C1 segment of cervical spinal cord (tissue), 14 donors: ENCODE results near the gene B3GNT2.
"Not testable (repeated sequence)": the region's sequence is repeated elsewhere in the genome, so short reads cannot be mapped to it uniquely, and the experiment has no call there.

Experiments
- DNase-seq, 14 donors: peaks; one replicate each; lab custom pipeline; 2025; lab: John Stamatoyannopoulos, UW

B3GNT2 gene

DNA sequence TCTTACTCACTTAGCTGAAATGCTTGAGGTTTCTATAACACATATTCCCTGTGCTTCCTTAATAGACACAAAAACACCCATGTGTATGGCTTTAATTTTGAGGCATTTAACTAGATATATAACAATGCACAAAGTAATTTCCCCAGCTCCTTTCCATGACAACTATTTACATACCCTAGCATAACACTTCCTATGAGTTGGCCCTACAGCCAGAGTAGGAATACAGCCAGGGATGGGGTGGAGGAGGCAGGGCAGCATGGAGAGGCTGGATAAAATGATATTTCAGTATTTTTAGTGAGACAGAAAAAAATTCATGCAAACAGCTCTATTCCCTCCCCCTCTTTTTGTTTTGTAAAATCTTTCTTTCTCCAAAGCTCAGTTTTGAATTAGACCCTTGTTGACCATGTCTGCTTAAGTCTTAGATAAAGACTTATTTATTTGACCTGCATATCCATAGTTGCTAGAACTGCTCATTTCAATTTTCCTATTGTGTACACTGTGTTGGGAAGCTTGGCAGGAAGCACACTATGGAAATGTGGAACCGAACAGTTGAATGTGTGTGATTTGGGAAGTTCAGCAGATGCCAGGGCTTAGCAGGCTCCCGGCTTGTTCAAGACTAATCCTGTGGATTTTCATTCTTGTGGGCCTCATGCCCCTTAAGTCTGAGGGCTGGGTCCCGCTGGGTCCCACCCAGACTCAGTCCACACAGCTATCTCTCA lies 11.2 kb upstream of the B3GNT2 start:
- DNase-seq = no peak

DNA sequence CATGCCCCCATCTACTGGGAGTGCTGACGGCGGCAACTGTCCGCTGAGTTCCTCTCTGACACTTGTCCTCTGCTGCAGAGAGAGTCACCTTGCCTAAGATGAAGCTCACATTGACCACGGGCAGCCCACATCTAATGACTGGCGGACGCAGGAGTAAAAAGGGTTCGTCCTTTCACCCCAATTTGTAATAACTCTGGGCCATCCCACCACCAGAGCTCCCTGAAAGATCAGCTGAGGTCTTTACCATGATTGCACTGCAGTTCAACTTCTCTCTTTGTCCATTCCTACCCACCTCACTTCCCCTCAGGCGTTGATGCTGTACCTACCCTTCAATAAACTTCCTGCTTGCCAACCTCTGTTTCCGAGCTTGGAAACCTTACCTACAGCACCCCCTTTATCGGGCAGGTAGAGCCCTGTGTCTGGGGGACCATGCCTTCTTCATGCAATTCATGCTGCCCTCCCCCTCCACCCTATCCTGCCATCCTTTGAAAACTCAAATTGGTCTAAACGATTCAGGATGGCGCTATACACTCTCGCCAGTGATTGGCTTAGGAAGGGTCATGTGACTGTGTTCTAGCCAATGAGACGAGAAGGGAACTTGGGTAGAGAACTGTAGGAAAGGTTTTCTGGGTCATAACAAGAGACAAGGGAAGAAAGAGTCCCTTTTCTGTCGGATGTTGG lies 10.3 kb upstream of the B3GNT2 start:
- DNase-seq = no peak

DNA sequence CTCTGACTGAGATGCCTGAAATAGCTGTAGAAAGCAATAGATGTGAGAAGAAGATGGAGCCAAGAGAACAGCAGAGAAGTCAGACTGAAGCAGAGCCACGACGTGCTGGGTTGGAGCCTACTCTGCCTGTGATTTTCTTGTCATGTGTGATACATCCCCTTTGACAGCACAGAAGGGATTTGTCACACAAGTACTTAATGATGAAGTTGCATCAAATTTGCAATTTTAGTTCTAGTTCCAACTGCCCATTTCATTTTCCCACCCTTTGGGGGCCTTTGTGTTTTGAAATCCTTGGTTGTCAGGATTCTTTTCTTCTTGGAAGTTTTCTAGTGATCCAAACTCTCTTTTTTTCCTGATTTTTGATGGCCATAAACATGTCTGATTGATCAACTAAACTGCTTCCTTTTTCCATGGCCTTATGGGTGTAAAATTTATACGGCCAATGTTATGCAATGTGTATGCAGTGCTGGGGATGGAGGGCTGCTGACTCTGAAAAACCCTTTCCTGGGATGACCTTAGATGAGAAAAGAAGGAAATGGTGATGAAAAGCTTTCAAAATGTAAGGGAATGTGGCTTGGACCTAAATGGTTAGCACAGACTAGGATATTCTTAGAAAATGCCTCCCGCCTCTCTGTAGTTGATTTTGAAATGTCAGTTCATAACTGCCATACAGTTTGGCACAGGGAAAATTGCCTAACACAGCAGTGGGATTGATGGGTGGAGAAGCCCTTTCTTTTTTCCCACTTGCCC lies 9.6 kb upstream of the B3GNT2 start:
- no peak for DNase-seq

DNA sequence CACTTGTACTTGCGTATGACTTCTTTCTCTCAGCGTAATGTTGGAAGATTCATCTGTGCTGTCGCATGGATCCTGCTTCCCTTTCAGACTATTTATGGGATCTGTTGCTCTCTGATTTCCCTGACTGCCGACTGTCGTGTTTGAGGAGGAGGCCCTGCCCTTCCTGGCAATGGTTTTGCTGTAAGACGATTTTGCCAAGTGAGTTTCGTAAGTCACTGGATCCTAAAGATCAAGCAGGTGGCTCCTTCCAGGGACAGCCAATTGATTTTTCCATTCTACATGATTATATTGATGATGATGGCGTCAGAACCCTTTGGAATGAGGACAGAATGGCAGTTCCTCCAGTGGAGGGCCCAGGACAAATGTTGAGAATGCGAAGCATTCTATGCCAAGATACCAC lies 8.7 kb upstream of the B3GNT2 start:
- no peak for DNase-seq

DNA sequence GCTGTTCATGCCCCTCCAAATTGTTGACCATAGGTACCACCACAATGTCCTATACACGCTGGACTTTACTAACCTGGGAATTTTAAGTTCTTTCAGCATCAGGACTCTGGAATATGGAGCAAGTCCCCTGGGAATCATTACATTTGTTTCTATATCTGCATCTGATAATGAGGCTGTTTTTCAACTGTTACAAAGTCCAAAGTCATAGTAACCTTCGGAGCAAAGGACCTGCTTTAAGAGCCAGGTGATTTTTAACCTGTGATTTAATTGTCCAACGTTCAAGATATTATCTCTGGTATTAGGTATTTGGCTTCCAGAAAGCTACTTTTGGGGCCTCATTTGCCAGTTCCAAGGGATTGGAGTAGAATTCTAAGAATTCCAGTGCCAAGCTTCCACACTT lies 7.5 kb upstream of the B3GNT2 start:
- no peak for DNase-seq

DNA sequence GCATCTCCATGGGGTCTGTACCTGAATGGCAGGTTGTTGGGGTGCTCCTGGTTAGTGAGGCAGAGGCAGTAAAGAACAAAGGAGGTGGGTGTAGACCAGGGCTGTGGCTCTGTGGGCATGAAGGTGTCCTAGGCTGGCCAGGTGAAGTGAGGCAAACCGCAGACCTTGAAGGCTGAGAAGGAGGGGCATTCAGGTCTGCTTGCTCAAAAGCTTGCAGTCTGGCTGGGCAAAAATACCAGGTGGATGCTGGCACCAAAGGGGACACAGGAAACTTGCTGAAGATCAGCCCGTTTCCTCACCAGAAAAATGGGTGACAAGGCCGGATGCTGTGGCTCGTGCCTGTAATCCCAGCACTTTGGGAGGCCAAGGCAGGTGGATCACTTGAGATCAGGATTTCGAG lies 6.7 kb upstream of the B3GNT2 start:
- DNase-seq = no peak

DNA sequence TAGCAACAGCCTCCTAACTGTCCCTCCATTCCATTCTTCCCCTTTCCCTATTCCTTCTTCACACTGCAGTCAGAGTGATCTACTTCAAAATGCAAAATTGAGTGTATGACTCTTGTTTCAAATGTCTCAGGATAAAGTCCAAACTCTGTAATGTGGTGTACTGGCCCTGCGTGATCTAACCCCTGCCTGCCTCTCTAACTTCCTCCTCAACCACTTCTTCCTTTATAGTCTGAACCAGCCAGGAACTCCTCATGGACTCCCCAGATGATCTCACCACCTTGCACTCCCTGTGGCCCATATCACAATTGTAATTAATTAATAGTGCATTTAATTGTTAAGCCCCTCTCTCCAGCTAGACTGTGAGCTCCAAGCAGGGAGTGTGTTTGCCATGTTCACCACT lies 3.1 kb upstream of the B3GNT2 start:
- DNase-seq = no peak

DNA sequence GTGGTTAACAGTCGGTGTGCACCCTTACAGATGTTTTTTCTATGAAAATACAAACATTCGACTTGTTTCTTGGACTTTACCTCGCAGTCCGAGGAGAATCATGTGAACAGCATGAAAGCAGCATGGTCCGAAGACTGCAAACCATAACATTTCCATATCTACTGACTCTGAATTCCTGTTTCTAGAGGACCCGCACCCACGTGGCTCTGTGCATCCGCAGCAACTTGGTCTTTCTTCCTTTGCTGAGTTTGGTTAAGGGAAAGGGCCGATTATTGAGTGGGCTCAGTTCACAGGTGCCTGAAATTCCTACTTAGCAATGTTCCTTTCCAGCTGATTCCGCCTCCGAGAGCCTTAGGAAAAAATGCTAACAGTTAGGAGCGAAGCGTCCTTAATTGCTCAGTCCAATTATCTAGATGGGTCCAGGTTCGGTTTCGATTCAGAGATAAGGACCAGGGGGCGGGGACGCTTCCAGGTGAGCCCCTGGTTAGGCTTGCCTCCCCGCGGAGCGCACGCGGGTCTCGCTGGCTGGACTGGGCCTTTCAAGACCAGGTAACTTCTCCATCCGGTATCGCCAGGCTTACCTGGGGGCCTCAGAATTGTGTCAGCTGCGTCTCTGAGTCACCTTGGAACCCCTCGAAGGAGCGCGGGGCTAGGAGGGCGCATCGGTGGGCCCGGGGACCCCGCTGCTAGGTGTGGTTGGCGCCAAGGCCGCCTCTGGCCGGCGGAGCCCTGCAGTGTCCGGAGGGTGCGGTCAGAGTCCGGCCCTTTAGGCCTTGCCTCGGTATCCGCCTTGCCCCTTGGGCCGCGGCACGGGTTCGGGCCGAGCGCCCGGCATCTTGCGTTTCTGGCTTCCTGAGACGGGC lies 1.1 kb upstream of the B3GNT2 start:
- DNase-seq = no peak

DNA sequence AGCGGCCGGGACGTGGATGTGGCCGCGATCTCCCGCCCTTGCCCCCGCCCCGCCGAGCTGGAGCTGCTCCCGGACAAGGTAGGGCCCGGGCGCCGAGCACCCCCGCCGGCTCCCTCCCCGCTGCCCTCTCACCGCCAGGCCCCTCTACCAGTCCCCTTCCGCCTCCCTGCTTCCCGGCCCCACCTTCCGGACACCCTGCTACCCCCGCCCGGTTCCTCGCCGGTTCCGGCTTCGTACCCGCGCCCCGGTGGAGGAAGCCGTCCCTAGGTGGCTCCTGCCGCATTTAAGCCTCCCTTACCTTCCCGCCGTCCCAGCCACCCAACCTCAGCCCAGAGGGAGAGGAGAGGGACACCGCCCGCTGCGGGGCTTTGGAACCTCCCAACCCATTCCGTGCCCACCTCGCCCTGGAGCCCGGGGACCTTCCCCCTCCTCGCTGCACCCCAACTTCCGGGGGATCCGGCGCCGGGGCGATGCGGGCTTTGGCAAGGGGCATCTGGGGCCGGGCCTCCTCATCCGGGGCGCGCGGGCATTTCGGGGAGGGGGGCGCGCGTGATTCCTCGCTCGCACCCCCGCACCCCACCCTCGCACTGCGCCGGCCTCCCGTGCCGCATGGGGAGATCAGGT lies 475 bp downstream of the B3GNT2 start:
- peak in 11 of 14 donors; percentile 17 to 81 (median 75) for DNase-seq

DNA sequence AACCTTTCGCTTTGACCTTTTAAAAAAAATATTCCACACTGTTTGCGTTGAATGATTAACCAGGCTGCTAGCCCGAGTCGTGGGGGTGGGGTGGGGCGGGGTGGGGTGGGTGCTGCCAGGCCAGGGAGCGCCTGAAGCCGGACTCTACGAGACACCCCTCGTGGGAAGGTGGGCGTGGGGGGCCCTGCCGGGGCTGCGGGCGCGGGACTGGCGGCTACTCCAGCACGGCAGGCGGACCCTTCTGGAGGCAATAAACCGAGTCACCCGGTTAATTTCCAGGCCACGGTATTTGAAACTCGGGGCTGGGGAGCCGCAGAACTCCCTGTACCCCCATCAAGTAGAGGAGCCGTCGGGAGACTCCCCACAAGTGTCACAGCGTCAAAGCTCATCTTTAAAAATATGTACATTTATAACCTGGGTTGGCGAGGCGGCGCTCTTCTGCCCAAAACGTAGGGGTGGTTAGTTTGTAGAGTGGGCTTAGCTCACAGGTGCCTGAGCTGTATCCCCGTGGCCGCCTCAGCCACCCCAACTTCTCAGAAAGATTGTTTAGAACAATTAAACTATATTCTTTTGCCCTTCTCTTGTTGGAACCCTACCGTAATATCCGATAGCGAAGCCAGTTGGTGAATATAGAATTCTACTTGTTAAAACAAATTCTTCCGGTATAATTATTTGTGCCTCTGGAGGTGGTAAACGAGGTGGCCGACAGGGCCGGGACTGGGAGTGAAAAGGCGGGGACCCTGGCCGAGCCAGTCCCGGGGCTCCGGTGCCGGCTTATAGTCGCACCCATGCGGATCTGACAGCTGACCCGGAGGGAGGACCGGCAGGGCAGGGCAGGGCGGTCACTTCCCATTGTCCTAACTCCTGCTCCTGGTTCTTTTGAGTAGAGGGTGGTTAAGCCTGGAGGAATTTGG lies 1.4 kb downstream of the B3GNT2 start:
- DNase-seq = peak in 8 of 14 donors; percentile 4 to 39 (median 30)

DNA sequence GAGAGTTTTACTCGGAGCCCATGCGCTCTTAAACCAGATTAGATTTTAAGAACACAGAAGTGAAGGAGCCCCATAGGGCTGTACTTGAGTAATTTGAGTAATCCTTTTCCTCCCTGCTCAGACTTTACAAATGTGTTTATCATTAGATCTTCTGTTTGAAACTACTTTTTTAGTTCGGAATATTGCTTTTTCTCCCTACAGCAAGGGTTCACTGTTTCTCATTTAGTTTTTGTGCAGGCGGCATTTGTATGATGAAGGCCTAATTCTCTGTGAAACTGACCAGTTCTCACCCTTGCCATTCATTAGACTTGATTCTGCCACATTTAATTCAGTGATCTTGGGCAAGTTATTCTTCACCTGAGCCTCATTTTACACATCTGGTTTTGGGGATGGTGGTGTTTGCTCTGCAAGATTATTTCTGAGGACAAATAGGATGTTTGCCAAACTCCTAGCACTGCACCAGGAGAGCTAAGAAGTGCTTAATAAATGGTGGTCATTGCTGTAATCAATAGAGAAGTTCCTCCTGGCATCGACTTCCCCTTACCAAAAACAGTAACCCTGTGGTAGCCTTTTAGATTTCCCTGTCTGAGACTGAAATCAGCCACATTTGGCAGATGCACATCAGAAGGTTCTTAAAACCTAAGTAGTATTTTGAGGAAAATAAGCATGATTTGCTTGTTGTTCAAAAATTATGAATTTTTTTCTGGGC lies 2.2 kb downstream of the B3GNT2 start:
- no peak for DNase-seq

DNA sequence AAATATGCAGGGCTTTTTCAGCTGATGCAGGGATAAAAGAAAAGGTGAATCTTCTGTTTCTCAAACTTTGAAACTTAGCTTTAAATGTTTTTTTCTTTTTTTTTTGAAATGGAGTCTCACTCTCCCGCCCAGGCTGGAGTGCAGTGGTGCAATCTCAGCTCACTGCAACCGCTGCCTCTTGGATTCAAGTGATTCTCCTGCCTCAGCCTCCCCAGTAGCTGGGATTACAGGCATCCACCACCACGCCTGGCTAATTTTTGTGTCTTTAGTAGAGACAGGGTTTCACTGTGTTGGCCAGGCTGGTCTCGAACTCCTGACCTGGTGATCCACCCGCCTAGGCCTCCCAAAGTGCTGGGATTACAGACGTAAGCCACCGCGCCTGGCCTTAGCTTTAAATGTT lies 2.9 kb downstream of the B3GNT2 start:
- DNase-seq = not testable (repeated sequence)

DNA sequence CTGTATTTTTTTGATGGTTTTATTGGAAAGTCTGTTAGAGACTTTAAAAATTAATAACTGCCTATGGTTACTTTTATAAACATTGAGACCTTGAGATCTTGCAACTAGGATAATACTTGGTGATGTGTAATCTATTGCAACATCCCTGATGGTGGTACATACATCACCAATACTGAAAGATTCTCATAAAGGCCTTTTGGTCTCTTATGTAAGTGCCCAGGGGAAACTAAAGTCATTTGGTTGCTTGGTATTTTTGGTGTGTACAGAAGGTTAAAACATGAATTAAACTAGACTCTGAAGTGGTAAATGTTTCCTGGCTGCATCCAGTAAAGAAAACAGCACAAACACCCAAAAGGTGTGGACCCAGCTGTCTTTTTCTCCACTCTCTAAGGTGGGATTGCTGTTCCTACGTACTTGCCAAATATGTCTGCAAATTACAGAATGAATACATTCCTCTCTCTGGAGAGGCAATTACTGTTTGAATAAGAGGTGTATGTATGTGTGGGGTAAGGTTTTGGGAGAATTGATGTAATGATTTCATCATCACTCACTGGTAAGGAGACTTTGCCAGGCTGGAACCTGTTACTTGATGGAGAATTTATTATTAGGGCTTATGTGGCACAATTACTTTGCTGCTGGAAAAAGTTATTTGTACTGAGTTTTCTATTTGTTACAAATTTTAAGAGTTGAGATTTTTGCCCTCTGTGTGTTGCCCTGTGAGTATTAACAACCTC lies 3.6 kb downstream of the B3GNT2 start:
- DNase-seq = no peak

DNA sequence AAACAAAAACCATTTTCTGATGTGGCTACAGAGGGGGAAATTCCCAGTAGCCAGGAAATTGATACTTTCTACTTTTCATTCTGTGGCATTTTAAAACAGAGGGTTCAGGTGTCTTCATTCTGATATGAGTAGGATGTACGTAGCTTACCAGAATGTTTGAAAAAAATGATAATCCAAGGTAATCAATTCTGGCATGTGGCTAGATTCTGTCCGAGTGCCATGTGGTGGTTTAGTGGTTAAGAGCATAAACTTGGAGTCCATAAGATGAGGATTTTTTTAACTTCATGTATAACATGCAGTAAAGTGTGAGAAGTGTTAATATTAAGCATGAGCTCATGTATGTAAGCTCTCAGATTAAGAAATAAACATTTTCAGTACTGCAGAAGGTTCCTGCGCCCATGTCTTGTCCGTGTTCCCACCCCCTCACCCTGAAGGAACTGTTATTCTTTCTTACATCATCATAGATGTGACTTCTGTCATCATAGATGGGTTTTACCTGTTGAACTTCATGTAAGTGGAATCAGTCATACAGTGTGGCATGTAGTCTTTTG lies 4.5 kb downstream of the B3GNT2 start:
- no peak for DNase-seq

DNA sequence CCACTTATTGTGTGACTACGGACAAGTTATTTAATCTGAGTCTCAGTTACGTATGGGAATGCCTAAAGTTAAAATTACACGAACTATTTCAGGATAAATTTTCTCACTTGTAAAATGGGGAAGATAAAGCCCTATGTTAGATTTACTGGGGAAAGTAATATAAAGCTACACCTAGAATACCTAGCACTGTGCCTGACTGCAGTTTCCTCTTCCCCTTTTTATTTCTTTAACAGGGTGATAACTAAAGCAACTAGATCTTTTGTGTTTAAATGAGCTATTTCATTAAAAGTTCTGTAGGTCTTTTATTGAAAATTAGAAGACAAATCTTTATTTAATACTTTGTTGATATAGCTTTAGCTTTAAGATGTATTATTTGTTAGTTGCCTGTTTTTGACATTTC lies 5.0 kb downstream of the B3GNT2 start:
- no peak for DNase-seq

DNA sequence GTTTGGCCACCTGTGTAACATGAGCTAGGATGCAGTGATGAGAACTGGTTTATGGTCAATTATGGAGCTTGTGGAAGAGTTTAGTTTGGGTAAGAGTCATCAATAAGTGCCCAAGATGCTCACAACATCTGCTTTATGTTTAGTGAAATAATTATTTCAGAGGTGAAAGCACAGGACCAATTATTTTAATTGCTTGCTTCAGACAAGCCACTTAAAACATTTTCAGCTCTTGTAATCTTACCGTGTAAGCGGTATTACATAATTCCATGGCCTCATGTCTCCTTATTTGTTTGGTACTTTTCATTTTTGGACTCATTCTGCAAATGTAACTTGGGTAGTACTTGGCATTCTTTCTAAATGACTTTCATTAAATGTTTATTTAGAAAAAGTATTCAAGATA lies 5.4 kb downstream of the B3GNT2 start:
- DNase-seq = no peak

DNA sequence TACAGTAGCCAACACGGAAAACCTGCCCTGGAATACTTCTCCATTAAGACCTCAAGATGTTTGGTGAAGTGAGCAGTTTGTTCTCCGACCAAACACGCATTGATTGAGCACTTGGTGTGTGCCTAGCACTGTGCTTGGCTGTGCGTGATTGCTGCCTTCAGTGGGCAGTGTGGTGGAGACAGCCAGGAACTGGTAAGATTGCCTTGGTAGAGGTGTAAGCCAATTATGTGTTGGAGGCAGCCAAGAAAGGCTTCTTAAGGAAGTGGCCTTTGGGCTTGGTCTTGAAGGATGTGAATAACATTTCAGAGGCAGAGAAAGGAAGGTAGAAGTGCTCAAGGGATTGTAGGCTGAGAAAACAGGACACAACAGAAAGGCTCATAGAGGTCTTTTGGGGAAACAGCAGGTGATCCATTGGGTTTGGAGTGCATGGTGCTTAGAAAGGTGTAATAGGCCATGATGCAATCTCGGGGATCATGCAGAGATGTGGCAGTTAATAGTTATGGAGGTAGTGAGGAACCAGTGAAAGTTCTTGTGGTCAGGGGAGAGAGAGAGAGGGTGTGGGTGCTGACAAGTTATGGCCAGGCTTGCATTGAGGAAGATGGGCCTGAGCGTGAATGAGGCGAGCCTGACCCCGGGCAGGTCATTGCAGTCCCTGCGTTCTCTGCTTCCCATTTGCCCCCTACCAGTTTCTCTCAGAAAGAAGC lies 6.3 kb downstream of the B3GNT2 start:
- no peak for DNase-seq

DNA sequence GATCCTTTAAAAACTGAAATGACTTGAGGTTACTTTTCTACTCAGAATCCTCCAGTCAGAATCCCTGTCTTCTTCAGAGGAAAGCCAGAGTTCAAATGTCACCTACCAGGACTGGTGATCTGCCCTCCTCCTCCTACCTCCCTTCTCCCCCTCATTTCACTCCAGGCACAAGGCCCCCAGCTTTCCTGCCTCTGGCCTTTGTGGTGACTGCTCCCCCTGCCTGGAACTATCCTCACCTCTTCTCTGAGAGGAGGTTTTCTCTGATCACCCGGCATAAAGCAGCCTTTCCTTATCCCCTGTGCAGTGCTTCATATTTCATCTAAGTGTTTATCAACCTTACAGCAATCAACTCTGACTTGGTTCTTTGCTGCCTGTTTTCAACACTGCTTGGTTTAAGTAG lies 6.8 kb downstream of the B3GNT2 start:
- DNase-seq = no peak
